Breast epithelium (tissue), 4 donors: ENCODE data around the gene RHCG. TPM values are rescaled to one million over a fixed set of nuclear protein-coding genes. Genes with fewer than 3 reads are reported as not detected.
"Not testable (repeated sequence)": the region's sequence is repeated elsewhere in the genome, so short reads cannot be mapped to it uniquely, and the experiment has no call there.

ENCODE experiments used
- DNase-seq, 2 donors: peaks; one replicate each; pipeline ENCODE4 v3.0.0-alpha.2; 2019; ENCODE audit warnings: low spot score in 2 of 2
- H3K27ac ChIP-seq, 2 donors: fragments of 200-600 bp; sonication (generic) in 1 of 2; one replicate each; pipeline ENCODE4 v1.5.1; 2016 to 2019; ENCODE audit warnings: mild to moderate bottlenecking in 1 of 2
- H3K27me3 ChIP-seq, 2 donors: fragments of 200-600 bp; sonication (generic) in 1 of 2; one replicate each; pipeline versions ENCODE4 v1.5.1 to v1.6.0; 2017 to 2019; ENCODE audit warnings: control low read depth in 1 of 2, mild to moderate bottlenecking in 1 of 2
- H3K36me3 ChIP-seq: fragments of 200-600 bp; one replicate; pipeline ENCODE4 v1.5.1; 2019
- H3K4me1 ChIP-seq, 2 donors: fragments of 200-600 bp; sonication (generic); one replicate each; pipeline ENCODE4 v1.5.1; 2016 to 2019; ENCODE audit warnings: control low read depth in 1 of 2
- H3K4me3 ChIP-seq, 3 donors: fragments of 200-600 bp; sonication (generic); 1 replicate in 2 of 3; 2 replicates in 1 of 3; pipeline ENCODE4 v1.5.1; 2016 to 2019; ENCODE audit warnings: mild to moderate bottlenecking in 3 of 3, moderate library complexity in 2 of 3
- H3K9me3 ChIP-seq, 2 donors: fragments of 200-600 bp; sonication (generic) in 1 of 2; one replicate each; pipeline ENCODE4 v1.5.1; 2016 to 2019; ENCODE audit warnings: control low read depth in 1 of 2
- POLR2A ChIP-seq: fragments of 450-650 bp; IDR thresholded peaks from one replicate; pipeline ENCODE4 v1.6.1; 2016; ENCODE audit warnings: antibody characterized with exemption, mild to moderate bottlenecking, moderate library complexity
- POLR2AphosphoS5 ChIP-seq, 3 donors: sonication (generic); formaldehyde crosslinking; IDR thresholded peaks; one replicate each; pipeline ENCODE4 v1.6.1; 2017; ENCODE audit warnings: antibody characterized with exemption in 3 of 3
- intact Hi-C: fragments of 100-400 bp; cut with DNase I; formaldehyde crosslinking; loops from one replicate; pipeline ENCODE4 v1.15.1; 2023; ENCODE audit warnings: low total_unique reads
- total RNA-seq, 3 donors: library from RNA; depleted of rRNA; stranded (reverse); fragments of >200 nt; gene quantifications; one replicate each; pipeline ENCODE4 v1.1.0, GENCODE V29; 2016
- TF ChIP-seq, protein P1 (sequence below), 3 donors: fragments of 450-650 bp; IDR thresholded peaks; one replicate each; pipeline ENCODE4 v1.5.1; 2016 to 2017; ENCODE audit warnings: antibody characterized with exemption in 3 of 3, mild to moderate bottlenecking in 3 of 3, moderate library complexity in 3 of 3

The RHCG gene
- total RNA-seq, 3 donors from 2014 or later: 0.16 to 1.5 (median 0.66) TPM

DNA sequence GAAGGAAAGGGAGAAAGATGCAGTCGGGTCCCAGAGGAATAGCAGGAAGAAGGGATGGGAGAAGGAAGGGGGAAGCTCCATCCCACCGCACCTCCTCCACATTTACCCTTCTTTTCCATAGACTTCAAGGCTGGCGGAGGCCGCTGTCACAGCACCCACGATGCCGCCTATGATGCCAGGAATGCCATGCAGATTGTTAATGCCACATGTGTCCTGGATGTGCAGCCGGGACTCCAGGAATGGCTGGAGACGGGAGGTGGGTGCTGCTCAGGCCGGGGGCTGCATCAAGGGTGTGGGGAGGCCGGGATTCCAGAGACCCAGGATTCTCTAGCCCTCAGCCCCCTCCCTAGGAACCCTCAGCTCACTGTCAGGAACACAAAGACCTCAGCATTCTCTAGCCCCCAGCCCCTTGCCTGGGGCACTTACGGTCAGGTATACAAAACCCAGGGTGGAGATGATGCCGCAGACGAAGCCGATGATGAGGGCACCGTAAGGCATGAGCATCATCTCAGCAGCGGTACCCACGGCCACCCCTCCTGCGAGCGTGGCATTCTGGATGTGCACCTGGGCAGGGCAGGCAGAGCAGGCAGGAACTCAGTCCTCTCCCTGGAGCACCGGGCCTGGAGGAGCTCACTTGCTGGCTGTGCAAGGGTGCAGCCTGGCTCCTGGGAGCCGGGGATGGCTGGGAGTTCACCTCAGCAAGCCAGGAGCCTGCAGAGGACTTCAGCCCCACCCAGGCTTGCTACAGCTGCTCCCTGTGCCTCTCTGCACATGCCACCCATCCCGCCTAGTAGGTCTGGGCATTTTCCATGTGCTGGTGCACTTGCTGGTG is 18.8 kb downstream of the RHCG start:
- Histone ChIP-seq H3K4me1 (no peaks in the 10 kb centered on the region), H3K27ac (no peak overlapping the region), H3K4me3 (no peak overlapping the region), H3K9me3 (no peaks in the 10 kb centered on the region), H3K36me3 (no peaks in the 10 kb centered on the region), H3K27me3 (peaks cover 0 to 27% of the 10 kb centered on the region in 2 donors)
- no peak for DNase-seq
- TF ChIP-seq POLR2A (no peak), POLR2AphosphoS5 (IDR thresholded peaks at IDR 0.05) (no peak)
- TF ChIP-seq, protein P1, sequence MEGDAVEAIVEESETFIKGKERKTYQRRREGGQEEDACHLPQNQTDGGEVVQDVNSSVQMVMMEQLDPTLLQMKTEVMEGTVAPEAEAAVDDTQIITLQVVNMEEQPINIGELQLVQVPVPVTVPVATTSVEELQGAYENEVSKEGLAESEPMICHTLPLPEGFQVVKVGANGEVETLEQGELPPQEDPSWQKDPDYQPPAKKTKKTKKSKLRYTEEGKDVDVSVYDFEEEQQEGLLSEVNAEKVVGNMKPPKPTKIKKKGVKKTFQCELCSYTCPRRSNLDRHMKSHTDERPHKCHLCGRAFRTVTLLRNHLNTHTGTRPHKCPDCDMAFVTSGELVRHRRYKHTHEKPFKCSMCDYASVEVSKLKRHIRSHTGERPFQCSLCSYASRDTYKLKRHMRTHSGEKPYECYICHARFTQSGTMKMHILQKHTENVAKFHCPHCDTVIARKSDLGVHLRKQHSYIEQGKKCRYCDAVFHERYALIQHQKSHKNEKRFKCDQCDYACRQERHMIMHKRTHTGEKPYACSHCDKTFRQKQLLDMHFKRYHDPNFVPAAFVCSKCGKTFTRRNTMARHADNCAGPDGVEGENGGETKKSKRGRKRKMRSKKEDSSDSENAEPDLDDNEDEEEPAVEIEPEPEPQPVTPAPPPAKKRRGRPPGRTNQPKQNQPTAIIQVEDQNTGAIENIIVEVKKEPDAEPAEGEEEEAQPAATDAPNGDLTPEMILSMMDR (IDR thresholded peaks at IDR 0.05): no peak
- intact Hi-C loops: no loop called here

DNA sequence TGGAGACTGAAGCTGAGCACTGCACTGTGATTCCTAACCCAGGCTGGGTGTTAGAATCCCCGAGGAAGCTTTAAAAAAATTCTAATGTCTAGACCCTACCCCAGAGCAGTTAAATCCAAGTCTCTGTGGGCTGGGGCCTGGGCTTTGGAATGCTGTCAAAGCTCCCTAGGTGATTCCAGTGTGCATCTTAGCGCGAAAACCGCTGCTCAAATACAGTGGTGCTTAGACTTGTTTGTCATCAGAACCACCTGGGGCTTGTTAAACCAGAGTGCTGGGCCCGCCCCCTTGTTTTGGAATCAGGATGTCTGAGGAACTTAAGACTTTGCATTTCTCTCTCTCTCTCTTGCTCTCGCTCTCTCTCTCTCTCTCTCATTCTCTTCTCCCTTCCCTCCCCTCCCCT is 20.7 kb downstream of the RHCG start:
- TF ChIP-seq POLR2AphosphoS5 (IDR thresholded peaks at IDR 0.05): no peak
- Histone ChIP-seq H3K4me1 (no peaks in the 10 kb centered on the region), H3K9me3 (no peaks in the 10 kb centered on the region), H3K4me3 (no peak overlapping the region), H3K36me3 (no peaks in the 10 kb centered on the region), H3K27ac (no peak overlapping the region), H3K27me3 (peaks cover 0 to 47% of the 10 kb centered on the region in 2 donors)
- no peak for DNase-seq
- intact Hi-C loops: no loop called here

DNA sequence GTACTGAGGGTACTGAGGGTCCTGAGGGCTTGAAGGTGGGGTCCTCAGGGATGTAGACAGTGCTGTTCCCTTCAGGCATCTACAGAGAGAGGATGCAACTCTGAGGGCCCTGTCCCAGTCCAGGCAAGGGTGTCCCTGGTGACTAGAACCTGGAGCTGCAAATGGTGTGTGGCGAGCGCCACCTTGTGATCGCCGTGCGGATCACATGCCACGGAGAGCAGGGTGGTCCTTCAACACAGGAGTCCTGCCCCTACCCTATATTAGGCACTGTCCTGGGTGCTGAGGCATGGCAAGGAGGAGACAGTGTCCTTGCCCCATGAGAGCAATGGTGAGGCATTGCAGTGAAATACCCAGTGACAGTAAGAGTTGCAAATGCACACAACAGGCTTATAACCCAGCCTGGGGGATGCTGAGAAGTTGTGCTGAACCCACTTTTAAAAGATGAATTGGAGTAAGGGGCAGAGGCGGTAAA is 23.6 kb downstream of the RHCG start:
- Histone ChIP-seq H3K4me1 (no peaks in the 10 kb centered on the region), H3K27ac (no peak overlapping the region), H3K27me3 (peaks cover 0 to 55% of the 10 kb centered on the region in 2 donors), H3K9me3 (no peaks in the 10 kb centered on the region), H3K4me3 (no peak overlapping the region), H3K36me3 (no peaks in the 10 kb centered on the region)
- intact Hi-C loops: loop anchor here (5.0 kb wide), 1 partner anchor 766 kb away; no protein-coding TSS in a partner anchor
- DNase-seq: no peak
- TF ChIP-seq, protein P1 (IDR thresholded peaks at IDR 0.05): peak; percentile 11 to 39 (median 28)
- TF ChIP-seq POLR2AphosphoS5 (IDR thresholded peaks at IDR 0.05) (no peak), POLR2A (no peak)

DNA sequence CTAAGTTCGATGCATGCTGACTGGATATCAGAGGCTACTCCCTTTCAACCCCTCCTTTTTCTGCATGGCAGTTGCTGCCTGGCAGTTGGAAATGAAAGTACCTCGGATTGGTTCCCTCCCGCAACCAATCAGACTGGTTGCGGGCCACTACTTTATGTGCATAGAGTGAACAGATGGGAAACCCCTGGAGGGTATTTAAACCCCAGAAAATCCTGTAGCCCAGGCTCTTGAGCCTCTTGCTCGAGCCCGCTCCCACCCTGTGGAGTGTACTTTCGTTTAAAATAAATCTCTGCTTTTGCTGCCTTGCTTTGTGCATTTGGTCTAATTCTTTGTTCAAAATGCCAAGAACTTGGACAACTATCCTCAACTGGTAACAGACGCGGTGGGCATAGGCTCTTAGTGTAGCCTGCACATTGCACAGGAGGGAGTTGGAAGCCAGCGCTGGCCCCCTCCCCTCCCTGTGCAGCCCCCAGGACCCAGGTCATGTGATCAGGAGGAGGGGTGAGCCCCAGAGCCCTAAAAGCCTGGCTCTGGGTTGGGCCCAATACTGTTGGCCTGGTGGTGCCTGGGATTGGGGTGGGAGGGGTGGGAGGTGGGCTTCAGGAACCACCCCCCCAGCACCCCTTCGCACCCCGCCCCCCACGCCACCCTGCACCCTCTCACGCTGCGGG is 26.8 kb downstream of the RHCG start:
- DNase-seq: no peak

GRCh38 chr15:89468813-89469212 is 27.6 kb downstream of the RHCG start:
- H3K27ac ChIP-seq, intact Hi-C loops, H3K36me3 ChIP-seq, H3K4me3 ChIP-seq, DNase-seq, H3K4me1 ChIP-seq, H3K9me3 ChIP-seq: not testable (repeated sequence)
- H3K27me3 ChIP-seq: peaks cover 0 to 36% of the 10 kb centered on the region in 2 donors

More for the DNA sequence above, 26.8 kb downstream of the RHCG start:
- Histone ChIP-seq H3K4me1 (no peaks in the 10 kb centered on the region), H3K36me3 (no peaks in the 10 kb centered on the region), H3K27ac (no peak overlapping the region), H3K4me3 (no peak overlapping the region), H3K9me3 (no peaks in the 10 kb centered on the region), H3K27me3 (peaks cover 0 to 36% of the 10 kb centered on the region in 2 donors)
- TF ChIP-seq POLR2AphosphoS5 (IDR thresholded peaks at IDR 0.05) (no peak), POLR2A (no peak)
- TF ChIP-seq, protein P1 (IDR thresholded peaks at IDR 0.05): no peak
- intact Hi-C loops: loop anchor here (5.0 kb wide), 1 partner anchor 762 kb away; no protein-coding TSS in a partner anchor

- intact Hi-C loops: no loop called here
- no peak overlapping the region for H3K4me3 ChIP-seq
These were observed 33.3 kb downstream of the RHCG start for GRCh38 chr15:89463113-89463512.

More at GRCh38 chr15:89463113-89463512, 33.3 kb downstream of the RHCG start:
- DNase-seq: no peak
- Histone ChIP-seq H3K4me1 (no peaks in the 10 kb centered on the region), H3K9me3 (no peaks in the 10 kb centered on the region), H3K27ac (no peak overlapping the region), H3K36me3 (no peaks in the 10 kb centered on the region), H3K27me3 (no peaks in the 10 kb centered on the region)
- TF ChIP-seq POLR2AphosphoS5 (IDR thresholded peaks at IDR 0.05) (no peak), POLR2A (no peak)
- TF ChIP-seq, protein P1 (IDR thresholded peaks at IDR 0.05): no peak
